Head of caudate nucleus (tissue), 42 donors: Measurements from ENCODE around the gene NLRP3.

Experiments
- DNase-seq, 42 donors: peaks; one replicate each; pipeline versions ENCODE4 v3.0.0 to v3.0.0-alpha.2; 2020 to 2021; ENCODE audit warnings: mixed read lengths in 7 of 42
- intact Hi-C: fragments of 100-400 bp; cut with DNase I; formaldehyde crosslinking; loops from one replicate; pipeline ENCODE4 v1.15.0; 2022

The NLRP3 gene

GRCh38 chr1:247430434-247430833 is 14.5 kb downstream of the NLRP3 start:
- no peak for DNase-seq
- intact Hi-C loops: no loop called here

GRCh38 chr1:247431643-247432042 is 15.7 kb downstream of the NLRP3 start:
- intact Hi-C loops: no loop called here
- no peak for DNase-seq

- intact Hi-C loops: no loop called here
- DNase-seq: no peak
These were observed 18.0 kb downstream of the NLRP3 start for GRCh38 chr1:247434005-247434404.

- DNase-seq: no peak
- intact Hi-C loops: no loop called here
These were observed 19.2 kb downstream of the NLRP3 start for GRCh38 chr1:247435030-247435758.

GRCh38 chr1:247435759-247436147 is 19.8 kb downstream of the NLRP3 start:
- DNase-seq: no peak
- intact Hi-C loops: no loop called here

GRCh38 chr1:247437551-247438505 is 21.9 kb downstream of the NLRP3 start:
- DNase-seq: no peak
- intact Hi-C loops: no loop called here

- intact Hi-C loops: no loop called here
- peak in 1 of 42 donors; percentile 10 for DNase-seq
These were observed 24.1 kb downstream of the NLRP3 start for GRCh38 chr1:247440001-247440620.

- intact Hi-C loops: no loop called here
- no peak for DNase-seq
These were observed 25.6 kb downstream of the NLRP3 start for GRCh38 chr1:247441606-247442005.

GRCh38 chr1:247442164-247442563 is 26.2 kb downstream of the NLRP3 start:
- DNase-seq: no peak
- intact Hi-C loops: no loop called here

GRCh38 chr1:247443641-247444040 is 27.7 kb downstream of the NLRP3 start:
- intact Hi-C loops: no loop called here
- peak in 1 of 42 donors; percentile 12 for DNase-seq

GRCh38 chr1:247444571-247444970 is 28.6 kb downstream of the NLRP3 start:
- peak in 1 of 42 donors; percentile 10 for DNase-seq

GRCh38 chr1:247445526-247446356 is 29.8 kb downstream of the NLRP3 start:
- DNase-seq: peak in 11 of 42 donors; percentile 4 to 53 (median 25)
- intact Hi-C loops: loop anchor here (5.0 kb wide), 1 partner anchor 53 kb away; no protein-coding TSS in a partner anchor

More at GRCh38 chr1:247444571-247444970, 28.6 kb downstream of the NLRP3 start:
- intact Hi-C loops: no loop called here

GRCh38 chr1:247447162-247447909 is 31.4 kb downstream of the NLRP3 start:
- no peak for DNase-seq

GRCh38 chr1:247448107-247448791 is 32.3 kb downstream of the NLRP3 start:
- intact Hi-C loops: loop anchor here (5.0 kb wide), 1 partner anchor 56 kb away; no protein-coding TSS in a partner anchor
- peak; percentile 42 to 86 (median 72) for DNase-seq

More at GRCh38 chr1:247447162-247447909, 31.4 kb downstream of the NLRP3 start:
- intact Hi-C loops: loop anchor here (5.0 kb wide), 1 partner anchor 55 kb away; no protein-coding TSS in a partner anchor

GRCh38 chr1:247451388-247452010 is 35.5 kb downstream of the NLRP3 start:
- intact Hi-C loops: no loop called here
- DNase-seq: no peak

GRCh38 chr1:247452447-247453039 is 36.6 kb downstream of the NLRP3 start:
- no peak for DNase-seq

More at GRCh38 chr1:247452447-247453039, 36.6 kb downstream of the NLRP3 start:
- intact Hi-C loops: no loop called here
